ENCODE measurements around the gene CLCN1. TPM values are rescaled to one million over a fixed set of nuclear protein-coding genes. Genes with fewer than 3 reads are reported as not detected.

Gene CLCN1
- total and polyA plus RNA-seq, 2 of the 8 experiments (the other 6 are each of a cell fraction or from before 2014, with no cell fraction given): 0.36 to 0.41 TPM

DNA sequence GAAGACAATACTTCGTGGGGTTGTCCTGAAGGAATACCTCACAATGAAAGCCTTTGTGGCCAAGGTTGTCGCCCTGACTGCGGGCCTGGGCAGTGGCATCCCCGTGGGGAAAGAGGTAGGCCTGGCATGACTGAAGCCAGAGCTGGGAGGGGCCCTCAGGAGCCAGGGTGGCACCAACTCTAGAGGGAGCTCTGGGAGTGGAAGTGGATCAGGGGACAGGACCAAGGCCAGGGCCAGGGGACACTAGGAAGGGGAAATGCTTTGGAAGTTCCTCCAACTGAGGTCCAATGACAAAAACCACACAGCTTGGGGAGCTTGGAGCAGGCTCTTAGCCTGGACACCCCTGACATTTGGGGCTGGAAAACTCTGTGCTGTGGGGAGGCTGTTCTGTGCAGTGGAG lies 5.8 kb downstream of the CLCN1 start:
- no peak overlapping the region for H3K56ac ChIP-seq (replicated peaks; ENCODE audit: insufficient read length, low read depth, low read length)
- CTCF ChIA-PET (ENCODE audit: partially characterized antibody): interaction anchor here (0.7 to 4.5 kb wide), 15 partner anchors 10 to 96 kb away, joined by 3 to 30 read pairs (median 3); no protein-coding TSS in a partner anchor

More for the DNA sequence above, 5.8 kb downstream of the CLCN1 start:
- Histone ChIP-seq H3K36me3 (ENCODE audit: control insufficient read depth in 2 of 4, insufficient read depth in 4 of 4, low read length in 3 of 4) (no peaks in the 10 kb centered on the region), H3K4ac (replicated peaks; ENCODE audit: insufficient read length, low read depth, low read length) (no peak overlapping the region), H2AK5ac (ENCODE audit: low read depth, low read length) (no peak overlapping the region), H3K14ac (ENCODE audit: insufficient read length) (no peak overlapping the region), H3K27ac (ENCODE audit: low read depth, low read length) (no peak overlapping the region), H3K79me2 (ENCODE audit: control insufficient read depth in 1 of 2, insufficient read depth in 2 of 2, low read length in 2 of 2) (no peaks in the 10 kb centered on the region), H2AFZ (ENCODE audit: low read length) (no peak overlapping the region), H3K18ac (ENCODE audit: extremely low read depth, low read length) (no peak overlapping the region), H2BK15ac (ENCODE audit: low read length) (no peak overlapping the region), H3K4me1 (replicated peaks in 1 of 4; ENCODE audit: control insufficient read depth in 3 of 4, insufficient read depth in 4 of 4, low read length in 3 of 4) (peaks cover 0 to 5% (median 0%) of the 10 kb centered on the region in 4 experiments; a peak in 1 of 7 replicates), H2BK120ac (replicated peaks; ENCODE audit: low read depth, low read length) (no peak overlapping the region), H2BK20ac (ENCODE audit: low read length) (no peak overlapping the region), H3K9me3 (ENCODE audit: insufficient read depth in 2 of 2, low read depth in 1 of 2, low read length in 1 of 2) (no peaks in the 10 kb centered on the region), H4K20me1 (replicated peaks in 1 of 2; ENCODE audit: control insufficient read depth in 1 of 2, insufficient read depth in 2 of 2, low read length in 2 of 2) (no peaks in the 10 kb centered on the region), H3K79me1 (ENCODE audit: low read depth, low read length) (no peaks in the 10 kb centered on the region), H3K4me2 (ENCODE audit: insufficient read depth in 1 of 2, low read depth in 2 of 2, low read length in 2 of 2) (no peak overlapping the region), H4K5ac (ENCODE audit: insufficient read length, low read depth, low read length) (no peak overlapping the region), H4K8ac (ENCODE audit: extremely low read depth, insufficient read depth, low read length) (no peak overlapping the region), H3K23me2 (ENCODE audit: low read depth, low read length) (no peaks in the 10 kb centered on the region), H3K4me3 (ENCODE audit: extremely low read depth in 1 of 4, insufficient read depth in 2 of 4, low read depth in 3 of 4, low read length in 4 of 4) (no peak overlapping the region), H2BK5ac (ENCODE audit: low read depth, low read length) (no peak overlapping the region), H4K91ac (replicated peaks; ENCODE audit: insufficient read length, low read length) (no peak overlapping the region), H3K23ac (ENCODE audit: insufficient read length) (no peak overlapping the region), H2BK12ac (ENCODE audit: low read depth, low read length) (no peak overlapping the region), H3K9ac (replicated peaks in 1 of 4; ENCODE audit: extremely low read depth in 1 of 4, low read depth in 3 of 4, low read length in 3 of 4) (no peak overlapping the region), H3K27me3 (replicated peaks in 1 of 4; ENCODE audit: control insufficient read depth in 3 of 4, extremely low read depth in 1 of 4, insufficient read depth in 3 of 4, low read length in 3 of 4) (no peaks in the 10 kb centered on the region)
- POLR2A ChIA-PET (ENCODE audit: partially characterized antibody): interaction anchor here (1.1 to 1.2 kb wide), 2 partner anchors 8 to 22 kb away, joined by 3 to 5 read pairs; no protein-coding TSS in a partner anchor
- no peak for TF ChIP-seq BRCA1 (IDR thresholded peaks at IDR 0.05; ENCODE audit: low read depth, low read length)
- no peak for TF ChIP-seq JUN (IDR thresholded peaks at IDR 0.05; ENCODE audit: low read depth, low read length)
- TF ChIP-seq, protein P1, sequence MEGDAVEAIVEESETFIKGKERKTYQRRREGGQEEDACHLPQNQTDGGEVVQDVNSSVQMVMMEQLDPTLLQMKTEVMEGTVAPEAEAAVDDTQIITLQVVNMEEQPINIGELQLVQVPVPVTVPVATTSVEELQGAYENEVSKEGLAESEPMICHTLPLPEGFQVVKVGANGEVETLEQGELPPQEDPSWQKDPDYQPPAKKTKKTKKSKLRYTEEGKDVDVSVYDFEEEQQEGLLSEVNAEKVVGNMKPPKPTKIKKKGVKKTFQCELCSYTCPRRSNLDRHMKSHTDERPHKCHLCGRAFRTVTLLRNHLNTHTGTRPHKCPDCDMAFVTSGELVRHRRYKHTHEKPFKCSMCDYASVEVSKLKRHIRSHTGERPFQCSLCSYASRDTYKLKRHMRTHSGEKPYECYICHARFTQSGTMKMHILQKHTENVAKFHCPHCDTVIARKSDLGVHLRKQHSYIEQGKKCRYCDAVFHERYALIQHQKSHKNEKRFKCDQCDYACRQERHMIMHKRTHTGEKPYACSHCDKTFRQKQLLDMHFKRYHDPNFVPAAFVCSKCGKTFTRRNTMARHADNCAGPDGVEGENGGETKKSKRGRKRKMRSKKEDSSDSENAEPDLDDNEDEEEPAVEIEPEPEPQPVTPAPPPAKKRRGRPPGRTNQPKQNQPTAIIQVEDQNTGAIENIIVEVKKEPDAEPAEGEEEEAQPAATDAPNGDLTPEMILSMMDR (IDR thresholded peaks at IDR 0.05; ENCODE audit: control extremely low read depth in 1 of 3, insufficient read depth in 1 of 3, low read depth in 1 of 3, low read length in 3 of 3): peak; percentile 25 to 41 (median 38)
- TF ChIP-seq RAD21 (IDR thresholded peaks at IDR 0.05 in 1 of 2, conservative IDR thresholded peaks at IDR 0.05 in 1 of 2; ENCODE audit: low read depth in 2 of 2, low read length in 2 of 2): peak; percentile 43 to 64
- no peak for TF ChIP-seq POLR2A (IDR thresholded peaks at IDR 0.05; ENCODE audit: control extremely low read depth in 1 of 2, low read depth in 2 of 2, low read length in 2 of 2)
- TF ChIP-seq KDM4A (IDR thresholded peaks at IDR 0.05; ENCODE audit: low read depth, low read length, severe bottlenecking): no peak
- DNase-seq (ENCODE audit: low read depth in 1 of 2, low spot score in 2 of 2) (no peak), FAIRE-seq (no peak)
- 84% methylated on average over 3 of the region's 4 CpGs; no CpG with 5 or more reads in 1 of the 2 experiments for WGBS, 2 experiments (ENCODE audit: extremely low coverage in 1 of 2, insufficient coverage in 1 of 2, insufficient read length in 1 of 2, insufficient replicate concordance in 2 of 2, low coverage in 1 of 2, low lambda C conversion rate in 2 of 2, missing lambda C conversion rate in 1 of 2)
